Frontal cortex (tissue), 4 donors: ENCODE results near the gene ISCU. TPM values are rescaled to one million over a fixed set of nuclear protein-coding genes. Genes with fewer than 3 reads are reported as not detected.
"Not testable (repeated sequence)": the region's sequence is repeated elsewhere in the genome, so short reads cannot be mapped to it uniquely, and the experiment has no call there.

Source experiments
- DNase-seq, 2 donors: peaks; one replicate each; pipeline ENCODE4 v3.0.0; 2012; ENCODE audit warnings: low spot score in 2 of 2
- FAIRE-seq: peaks from 2 replicates; lab custom pipeline; 2012; peaks lifted over from hg19 to GRCh38; lab: Jason Lieb, UNC
- total RNA-seq: library from RNA; depleted of rRNA; stranded (reverse); fragments of >200 nt; gene quantifications from one replicate; pipeline ENCODE4 v1.2.3, GENCODE V29; 2014
- donor health status: control.
- donor health status: control.
- donor health status: control.

The ISCU gene
- total RNA-seq, 1 donor from 2014 or later, result 40.8 TPM

GRCh38 chr12:108567406-108568337 lies 5.3 kb downstream of the ISCU start:
- FAIRE-seq, result no peak
- no peak for DNase-seq

- FAIRE-seq, result no peak
- DNase-seq, result no peak
Observed at GRCh38 chr12:108568338-108569154, 6.2 kb downstream of the ISCU start.

- no peak for DNase-seq
- no peak for FAIRE-seq
Observed at GRCh38 chr12:108570743-108571608, 8.6 kb downstream of the ISCU start.

- no peak for FAIRE-seq
- no peak for DNase-seq
Observed at GRCh38 chr12:108571609-108572165, 9.3 kb downstream of the ISCU start.

- FAIRE-seq (no peak), DNase-seq (no peak)
Observed at GRCh38 chr12:108572166-108572790, 9.9 kb downstream of the ISCU start.

GRCh38 chr12:108573317-108573716 lies 10.9 kb downstream of the ISCU start:
- no peak for FAIRE-seq
- no peak for DNase-seq

GRCh38 chr12:108574276-108574675 lies 11.9 kb downstream of the ISCU start:
- not testable (repeated sequence) for DNase-seq, FAIRE-seq

GRCh38 chr12:108575199-108575912 lies 13.0 kb downstream of the ISCU start:
- DNase-seq (no peak), FAIRE-seq (no peak)

GRCh38 chr12:108576660-108577234 lies 14.4 kb downstream of the ISCU start:
- FAIRE-seq, result no peak

GRCh38 chr12:108577458-108577857 lies 15.1 kb downstream of the ISCU start:
- no peak for FAIRE-seq

More at GRCh38 chr12:108576660-108577234, 14.4 kb downstream of the ISCU start:
- DNase-seq, result no peak

GRCh38 chr12:108578264-108578663 lies 15.9 kb downstream of the ISCU start:
- no peak for DNase-seq
- FAIRE-seq, result no peak

More at GRCh38 chr12:108577458-108577857, 15.1 kb downstream of the ISCU start:
- no peak for DNase-seq

- no peak for FAIRE-seq
- no peak for DNase-seq
Observed at GRCh38 chr12:108578813-108579212, 16.4 kb downstream of the ISCU start.

- DNase-seq (no peak), FAIRE-seq (no peak)
Observed at GRCh38 chr12:108580531-108580930, 18.1 kb downstream of the ISCU start.

GRCh38 chr12:108581311-108582227 lies 19.2 kb downstream of the ISCU start:
- DNase-seq (no peak), FAIRE-seq (no peak)

- FAIRE-seq, result no peak
- DNase-seq, result no peak
Observed at GRCh38 chr12:108582509-108582908, 20.1 kb downstream of the ISCU start.

GRCh38 chr12:108582978-108583770 lies 20.8 kb downstream of the ISCU start:
- DNase-seq (no peak), FAIRE-seq (no peak)
